Measurements from ENCODE around the gene SFTPA1. TPM values are rescaled to one million over a fixed set of nuclear protein-coding genes. Genes with fewer than 3 reads are reported as not detected.

Gene SFTPA1
- not detected in 2 replicates for total RNA-seq (2021)
- not detected for Bru-seq, nascent RNA
- not detected for BruChase-seq, experiment 1, labeled RNA remaining after a 2-hour chase
- BruChase-seq, experiment 2, labeled RNA remaining after a 6-hour chase = not detected
- long read RNA-seq = 0 reads

- Histone ChIP-seq H3K9me3 (ENCODE audit: low read depth, low read length, poor library complexity, severe bottlenecking) (no peaks in the 10 kb centered on the region), H3K27me3 (replicated peaks; ENCODE audit: insufficient read depth, low read depth, low read length, poor library complexity) (peaks cover 10% of the 10 kb centered on the region), H3K4me1 (ENCODE audit: insufficient read depth, low read length, poor library complexity, severe bottlenecking) (no peaks in the 10 kb centered on the region), H3K27ac (ENCODE audit: low read depth, low read length, poor library complexity, severe bottlenecking) (no peak within 1 kb of the TSS), H3K4me3 (ENCODE audit: low read depth, low read length, poor library complexity, severe bottlenecking) (no peak within 1 kb of the TSS), H3K36me3 (ENCODE audit: insufficient read depth, low read length, poor library complexity, severe bottlenecking) (no peaks in the 10 kb centered on the region)
- TF ChIP-seq CTCF (conservative IDR thresholded peaks at IDR 0.05; ENCODE audit: low read depth, low read length) (no peak), EZH2 (IDR thresholded peaks at IDR 0.05; ENCODE audit: borderline replicate concordance, low read depth, low read length, poor library complexity, severe bottlenecking) (no peak)
- ChIA-PET POLR2A (ENCODE audit: low non-redundant PET) (no interaction called here), CTCF (no interaction called here)
- DNase-seq (ENCODE audit: low spot score) = no peak
- intact Hi-C loops (cut with micrococcal nuclease; ENCODE audit: unreplicated experiment) = no loop called here
- no TSS peak for BruUV-seq (replicated peaks)
Measured at GRCh38 chr10:79610601-79611191, at the start of gene SFTPA1. Gene SFTPA1, plus strand, starts transcription at chr10:79610939. Its CDS starts 887 bp downstream, at chr10:79611826.

DNA sequence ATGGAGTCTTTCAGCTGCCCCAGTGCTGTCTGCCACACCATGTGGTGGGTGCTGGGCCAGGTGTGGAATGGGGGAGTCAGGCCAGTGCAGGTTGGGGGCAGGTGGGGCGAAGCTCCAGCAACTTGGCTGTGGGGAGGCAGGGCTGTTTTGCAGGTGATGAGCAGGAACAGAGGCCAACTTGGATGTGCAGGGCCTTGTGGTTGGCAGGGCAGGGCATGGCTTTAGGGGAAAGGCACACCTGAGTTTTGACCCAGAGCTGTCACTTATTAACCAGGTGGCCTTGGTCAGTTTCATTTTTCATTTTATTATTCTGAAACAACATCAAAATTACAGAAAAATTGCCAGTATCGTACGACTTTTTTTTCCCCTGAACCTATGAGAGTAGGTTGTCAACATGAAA, 49.5 kb upstream of the SFTPA1 start:
- BruUV-seq (replicated peaks) = no TSS peak
- no peaks in the 10 kb centered on the region for H3K4me1 ChIP-seq (ENCODE audit: insufficient read depth, low read length, poor library complexity, severe bottlenecking)
- intact Hi-C loops (cut with micrococcal nuclease; ENCODE audit: unreplicated experiment) = no loop called here
- no peak overlapping the region for H3K4me3 ChIP-seq (ENCODE audit: low read depth, low read length, poor library complexity, severe bottlenecking)
- peaks cover 27% of the 10 kb centered on the region for H3K27me3 ChIP-seq (replicated peaks; ENCODE audit: insufficient read depth, low read depth, low read length, poor library complexity)
- H3K36me3 ChIP-seq (ENCODE audit: insufficient read depth, low read length, poor library complexity, severe bottlenecking) = no peaks in the 10 kb centered on the region
- CTCF ChIA-PET = no interaction called here
- POLR2A ChIA-PET (ENCODE audit: low non-redundant PET) = no interaction called here
- DNase-seq (ENCODE audit: low spot score) = no peak
- no peak overlapping the region for H3K27ac ChIP-seq (ENCODE audit: low read depth, low read length, poor library complexity, severe bottlenecking)
- TF ChIP-seq CTCF (conservative IDR thresholded peaks at IDR 0.05; ENCODE audit: low read depth, low read length) = no peak
- TF ChIP-seq EZH2 (IDR thresholded peaks at IDR 0.05; ENCODE audit: borderline replicate concordance, low read depth, low read length, poor library complexity, severe bottlenecking) = no peak
- no peaks in the 10 kb centered on the region for H3K9me3 ChIP-seq (ENCODE audit: low read depth, low read length, poor library complexity, severe bottlenecking)

DNA sequence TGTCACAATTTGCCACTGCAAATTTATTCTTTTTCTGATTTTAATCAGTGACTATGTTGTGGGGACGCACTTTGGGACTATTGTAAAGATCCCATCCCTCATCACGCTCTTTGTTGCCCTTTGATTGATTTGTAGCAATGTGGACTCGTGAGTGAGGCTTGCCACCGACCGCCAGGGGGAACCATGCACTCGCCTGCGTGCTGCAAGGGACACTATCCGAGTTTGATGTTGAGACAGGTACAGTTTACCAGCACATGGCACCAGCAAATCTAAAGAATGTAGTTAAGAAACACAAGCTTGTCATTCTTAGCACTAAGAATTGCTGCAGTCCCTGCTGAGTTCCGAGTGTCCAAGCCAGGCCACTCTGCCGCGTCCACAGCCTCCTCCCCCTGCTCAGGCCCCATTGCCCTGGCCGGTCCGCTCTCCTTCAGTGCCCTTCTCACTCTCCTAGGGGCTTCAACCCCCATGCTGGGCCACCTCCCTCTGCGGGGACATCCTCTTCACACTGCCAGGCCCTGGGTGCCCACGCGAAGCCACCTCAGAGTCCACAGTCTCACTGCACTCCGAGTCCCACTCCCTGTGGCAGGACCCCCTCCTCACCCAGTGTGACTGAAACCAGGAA, 48.5 kb upstream of the SFTPA1 start:
- Histone ChIP-seq H3K27ac (ENCODE audit: low read depth, low read length, poor library complexity, severe bottlenecking) (no peak overlapping the region), H3K27me3 (replicated peaks; ENCODE audit: insufficient read depth, low read depth, low read length, poor library complexity) (peaks cover 32% of the 10 kb centered on the region), H3K36me3 (ENCODE audit: insufficient read depth, low read length, poor library complexity, severe bottlenecking) (no peaks in the 10 kb centered on the region), H3K4me3 (ENCODE audit: low read depth, low read length, poor library complexity, severe bottlenecking) (no peak overlapping the region), H3K4me1 (ENCODE audit: insufficient read depth, low read length, poor library complexity, severe bottlenecking) (no peaks in the 10 kb centered on the region), H3K9me3 (ENCODE audit: low read depth, low read length, poor library complexity, severe bottlenecking) (no peaks in the 10 kb centered on the region)
- ChIA-PET POLR2A (ENCODE audit: low non-redundant PET) (no interaction called here), CTCF (no interaction called here)
- intact Hi-C loops (cut with micrococcal nuclease; ENCODE audit: unreplicated experiment) = loop anchor here (1.0 kb wide), 1 partner anchor 367 kb away; no protein-coding TSS in a partner anchor
- BruUV-seq (replicated peaks) = no TSS peak
- TF ChIP-seq EZH2 (IDR thresholded peaks at IDR 0.05; ENCODE audit: borderline replicate concordance, low read depth, low read length, poor library complexity, severe bottlenecking) (no peak), CTCF (conservative IDR thresholded peaks at IDR 0.05; ENCODE audit: low read depth, low read length) (peak; percentile 95)
- DNase-seq (ENCODE audit: low spot score) = peak; percentile 71
